Body of pancreas (tissue), 4 donors: ENCODE measurements around the gene OGN. TPM values are rescaled to one million over a fixed set of nuclear protein-coding genes. Genes with fewer than 3 reads are reported as not detected.

ENCODE experiments used
- ATAC-seq: fragments of 150-250 bp; one replicate; pipeline ENCODE4 v1.9.1; 2016
- DNase-seq, 4 donors: peaks; one replicate each; pipeline ENCODE4 v3.0.0-alpha.2; 2019
- H3K27ac ChIP-seq, 4 donors: fragments of 200-600 bp; sonication (generic); 1 replicate in 3 of 4; 2 replicates in 1 of 4; pipeline versions ENCODE4 v1.5.1 to v1.6.1; 2016 to 2019; ENCODE audit warnings: mild to moderate bottlenecking in 1 of 4, mixed read lengths in 1 of 4, moderate library complexity in 1 of 4
- H3K27me3 ChIP-seq, 2 donors: fragments of 200-600 bp; sonication (generic); one replicate each; pipeline ENCODE4 v1.6.0; 2016; ENCODE audit warnings: mild to moderate bottlenecking in 1 of 2
- H3K36me3 ChIP-seq, 2 donors: fragments of 200-600 bp; sonication (generic); replicated peaks in 1 of 2; 2 replicates each; pipeline ENCODE4 v1.5.1; 2016; ENCODE audit warnings: low read depth in 2 of 2; ENCODE audit not compliant: insufficient read depth in 1 of 2
- H3K4me1 ChIP-seq: fragments of 200-600 bp; sonication (generic); one replicate; pipeline ENCODE4 v1.6.0; 2016
- H3K4me3 ChIP-seq, 2 donors: fragments of 200-600 bp; sonication (generic); 1 replicate in 1 of 2; 2 replicates in 1 of 2; pipeline ENCODE4 v1.5.1; 2016 to 2019
- H3K9me3 ChIP-seq, 3 donors: fragments of 200-600 bp; sonication (generic); 1 replicate in 2 of 3; 2 replicates in 1 of 3; pipeline ENCODE4 v1.5.1; 2016
- POLR2A ChIP-seq, 3 donors: fragments of 450-650 bp; IDR thresholded peaks; one replicate each; pipeline ENCODE4 v1.6.1; 2016; ENCODE audit warnings: antibody characterized with exemption in 3 of 3, mild to moderate bottlenecking in 2 of 3
- WGBS, 2 donors: methylation state at CpG; one replicate each; pipeline ENCODE4 v1.1.5; 2017; 5-methylcytosine and 5-hydroxymethylcytosine counted together
- intact Hi-C: fragments of 100-400 bp; cut with DNase I; formaldehyde crosslinking; loops from one replicate; pipeline ENCODE4 v1.15.1; 2023
- total RNA-seq, 2 donors: library from RNA; depleted of rRNA; stranded (reverse); fragments of >200 nt; gene quantifications; one replicate each; pipeline ENCODE4 v1.1.0, GENCODE V29; 2016
- TF ChIP-seq, protein P1 (sequence below), 7 experiments: fragments of 450-650 bp in 4 of 7; fragments of 200-600 bp in 3 of 7; sonication (generic) in 3 of 7; IDR thresholded peaks; one replicate each; pipeline ENCODE4 v1.5.1; 2016 to 2019; ENCODE audit warnings: antibody characterized with exemption in 7 of 7

The OGN gene
- total RNA-seq, 2 donors from 2014 or later, result 2.6 to 4.4 TPM

- H3K27ac ChIP-seq, result no peak overlapping the region
- 53 to 62% methylated on average over 2 of the region's 2 CpGs for WGBS, 2 donors
Measured at GRCh38 chr9:92359394-92359995, 44.9 kb downstream of the OGN start.

DNA sequence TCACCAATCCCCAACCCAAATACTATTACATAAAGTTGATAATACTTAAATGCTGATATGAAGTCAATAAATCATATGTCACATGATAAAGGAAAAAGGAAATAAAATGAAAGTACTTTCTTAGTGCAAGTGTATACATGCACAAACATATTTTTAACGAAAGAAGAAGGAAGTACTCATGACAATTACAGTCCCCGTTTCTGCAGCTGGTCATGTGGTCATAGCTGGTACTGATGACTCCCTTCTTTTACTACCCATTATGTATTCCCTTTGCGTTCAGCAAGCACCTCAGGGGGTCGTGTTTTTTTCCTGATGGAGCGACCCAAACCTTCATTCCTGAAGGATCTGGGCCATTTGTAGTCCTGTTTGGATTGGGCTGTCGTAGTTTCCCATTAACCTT, 51.3 kb downstream of the OGN start:
- Histone ChIP-seq H3K9me3 (no peaks in the 10 kb centered on the region), H3K4me1 (no peaks in the 10 kb centered on the region), H3K27me3 (no peaks in the 10 kb centered on the region), H3K4me3 (no peak overlapping the region), H3K27ac (no peak overlapping the region), H3K36me3 (no peaks in the 10 kb centered on the region)
- TF ChIP-seq, protein P1, sequence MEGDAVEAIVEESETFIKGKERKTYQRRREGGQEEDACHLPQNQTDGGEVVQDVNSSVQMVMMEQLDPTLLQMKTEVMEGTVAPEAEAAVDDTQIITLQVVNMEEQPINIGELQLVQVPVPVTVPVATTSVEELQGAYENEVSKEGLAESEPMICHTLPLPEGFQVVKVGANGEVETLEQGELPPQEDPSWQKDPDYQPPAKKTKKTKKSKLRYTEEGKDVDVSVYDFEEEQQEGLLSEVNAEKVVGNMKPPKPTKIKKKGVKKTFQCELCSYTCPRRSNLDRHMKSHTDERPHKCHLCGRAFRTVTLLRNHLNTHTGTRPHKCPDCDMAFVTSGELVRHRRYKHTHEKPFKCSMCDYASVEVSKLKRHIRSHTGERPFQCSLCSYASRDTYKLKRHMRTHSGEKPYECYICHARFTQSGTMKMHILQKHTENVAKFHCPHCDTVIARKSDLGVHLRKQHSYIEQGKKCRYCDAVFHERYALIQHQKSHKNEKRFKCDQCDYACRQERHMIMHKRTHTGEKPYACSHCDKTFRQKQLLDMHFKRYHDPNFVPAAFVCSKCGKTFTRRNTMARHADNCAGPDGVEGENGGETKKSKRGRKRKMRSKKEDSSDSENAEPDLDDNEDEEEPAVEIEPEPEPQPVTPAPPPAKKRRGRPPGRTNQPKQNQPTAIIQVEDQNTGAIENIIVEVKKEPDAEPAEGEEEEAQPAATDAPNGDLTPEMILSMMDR (IDR thresholded peaks at IDR 0.05), result no peak
- no peak for TF ChIP-seq POLR2A (IDR thresholded peaks at IDR 0.05)
- DNase-seq (peak in 1 of 4 donors; percentile 12), ATAC-seq (no peak)
- intact Hi-C loops, result no loop called here
- WGBS, 2 donors, result 78 to 86% methylated on average over 6 of the region's 6 CpGs

More at GRCh38 chr9:92359394-92359995, 44.9 kb downstream of the OGN start:
- H3K27me3 ChIP-seq, result no peaks in the 10 kb centered on the region
- DNase-seq, result no peak
- H3K9me3 ChIP-seq, result no peaks in the 10 kb centered on the region
- H3K4me3 ChIP-seq, result no peak overlapping the region
- no peak for TF ChIP-seq POLR2A (IDR thresholded peaks at IDR 0.05)
- TF ChIP-seq, protein P1 (IDR thresholded peaks at IDR 0.05), result no peak
- no peaks in the 10 kb centered on the region for H3K4me1 ChIP-seq
- no peaks in the 10 kb centered on the region for H3K36me3 ChIP-seq
- intact Hi-C loops, result no loop called here
- ATAC-seq, result no peak

- TF ChIP-seq POLR2A (IDR thresholded peaks at IDR 0.05), result no peak
- TF ChIP-seq, protein P1 (IDR thresholded peaks at IDR 0.05), result no peak
Measured at GRCh38 chr9:92350740-92351133, 53.6 kb downstream of the OGN start.

DNA sequence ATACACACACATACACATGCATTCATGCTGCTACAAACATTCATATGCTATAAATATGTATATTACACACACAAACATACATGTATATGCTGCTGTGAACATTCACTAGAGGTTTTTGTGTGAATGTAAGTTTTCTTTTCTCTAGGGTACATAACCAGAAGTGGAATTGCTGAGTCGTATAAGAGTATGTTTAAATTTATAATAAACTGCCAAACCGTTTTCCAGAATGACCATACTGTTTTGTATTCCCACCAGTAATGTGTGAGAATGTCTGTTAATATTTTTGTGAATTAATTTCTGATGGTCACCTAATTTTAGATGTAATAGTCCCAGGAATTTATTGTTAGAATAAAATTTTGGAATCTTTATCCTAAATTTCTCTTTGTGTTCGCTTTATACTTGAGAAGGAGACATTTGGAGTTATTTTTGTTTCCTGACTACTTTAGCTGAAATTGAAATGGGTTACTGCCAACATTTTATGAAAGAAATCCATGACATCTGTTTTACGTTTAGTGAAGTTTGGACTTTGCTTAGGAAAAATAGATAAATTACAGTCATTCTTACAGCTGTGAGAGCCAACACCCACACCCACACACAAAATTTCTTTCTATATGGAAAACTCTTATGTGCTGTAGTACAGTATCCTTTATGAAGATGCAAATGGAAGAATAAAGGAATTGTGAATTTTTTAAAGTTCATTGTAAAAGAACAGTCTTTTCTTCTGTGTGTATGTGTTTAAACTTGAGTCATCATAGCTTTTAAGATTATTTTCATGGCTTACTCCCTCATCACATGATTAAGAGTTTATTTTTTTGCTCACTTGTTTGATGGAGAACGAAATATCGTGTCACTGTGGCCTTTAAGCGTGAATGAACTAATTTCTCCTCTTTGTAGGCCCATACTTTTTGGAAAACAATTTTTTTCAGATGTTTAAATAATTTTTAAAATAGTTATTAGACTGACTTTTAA, 54.3 kb downstream of the OGN start:
- no peak for ATAC-seq
- Histone ChIP-seq H3K4me3 (no peak overlapping the region), H3K36me3 (no peaks in the 10 kb centered on the region), H3K27me3 (no peaks in the 10 kb centered on the region), H3K4me1 (no peaks in the 10 kb centered on the region), H3K9me3 (no peaks in the 10 kb centered on the region), H3K27ac (no peak overlapping the region)
- intact Hi-C loops, result no loop called here
- TF ChIP-seq POLR2A (IDR thresholded peaks at IDR 0.05), result no peak
- TF ChIP-seq, protein P1 (IDR thresholded peaks at IDR 0.05), result no peak
- DNase-seq, result no peak
- 70 to 80% methylated on average over 7 of the region's 7 CpGs for WGBS, 2 donors

More at GRCh38 chr9:92350740-92351133, 53.6 kb downstream of the OGN start:
- Histone ChIP-seq H3K27me3 (no peaks in the 10 kb centered on the region), H3K27ac (no peak overlapping the region), H3K9me3 (no peaks in the 10 kb centered on the region), H3K36me3 (no peaks in the 10 kb centered on the region), H3K4me3 (no peak overlapping the region), H3K4me1 (no peaks in the 10 kb centered on the region)
- no peak for ATAC-seq
- no peak for DNase-seq
- intact Hi-C loops, result no loop called here
